Activated T-cell treated with anti-CD3 and anti-CD28 coated beads for 48 hours (primary cell): ENCODE data around the gene C1orf174.
"Not testable (repeated sequence)": the region's sequence is repeated elsewhere in the genome, so short reads cannot be mapped to it uniquely, and the experiment has no call there.

Experiments
- DNase-seq: peaks from one replicate; pipeline ENCODE4 v3.0.0-alpha.2; 2020; ENCODE audit warnings: low read depth

C1orf174 gene

GRCh38 chr1:3925762-3926161 lies 25.7 kb upstream of the C1orf174 start:
- no peak for DNase-seq

GRCh38 chr1:3925256-3925655 lies 25.2 kb upstream of the C1orf174 start:
- no peak for DNase-seq

GRCh38 chr1:3924825-3925220 lies 24.8 kb upstream of the C1orf174 start:
- DNase-seq, result no peak

- DNase-seq, result no peak
Observed at GRCh38 chr1:3924186-3924824, 24.2 kb upstream of the C1orf174 start.

- no peak for DNase-seq
Observed at GRCh38 chr1:3923378-3924185, 23.5 kb upstream of the C1orf174 start.

- DNase-seq, result no peak
Observed at GRCh38 chr1:3922851-3923250, 22.8 kb upstream of the C1orf174 start.

- no peak for DNase-seq
Observed at GRCh38 chr1:3922201-3922725, 22.2 kb upstream of the C1orf174 start.

- no peak for DNase-seq
Observed at GRCh38 chr1:3921765-3922164, 21.7 kb upstream of the C1orf174 start.

GRCh38 chr1:3919706-3920105 lies 19.6 kb upstream of the C1orf174 start:
- DNase-seq, result no peak

- no peak for DNase-seq
Observed at GRCh38 chr1:3918966-3919611, 19.0 kb upstream of the C1orf174 start.

- DNase-seq, result not testable (repeated sequence)
Observed at GRCh38 chr1:3918359-3918758, 18.3 kb upstream of the C1orf174 start.

- DNase-seq, result no peak
Observed at GRCh38 chr1:3917761-3918160, 17.7 kb upstream of the C1orf174 start.

- DNase-seq, result no peak
Observed at GRCh38 chr1:3915551-3916121, 15.6 kb upstream of the C1orf174 start.

- DNase-seq, result no peak
Observed at GRCh38 chr1:3914911-3915310, 14.8 kb upstream of the C1orf174 start.

GRCh38 chr1:3914331-3914851 lies 14.3 kb upstream of the C1orf174 start:
- no peak for DNase-seq

GRCh38 chr1:3912809-3913685 lies 13.0 kb upstream of the C1orf174 start:
- DNase-seq, result no peak

GRCh38 chr1:3911981-3912808 lies 12.1 kb upstream of the C1orf174 start:
- no peak for DNase-seq

- DNase-seq, result peak; percentile 74
Observed at GRCh38 chr1:3910857-3911845, 11.1 kb upstream of the C1orf174 start.
